CD14-positive monocyte (primary cell): Measurements from ENCODE around the gene PCSK7. TPM values are rescaled to one million over a fixed set of nuclear protein-coding genes. Genes with fewer than 3 reads are reported as not detected.
A peak's percentile ranks its signal among the peaks of the same experiment; 100 is the strongest.

Experiments used
- DNase-seq, 3 donors: peaks; one replicate each; pipeline ENCODE4 v3.0.0-alpha.2; 2011 to 2022
- H2AFZ ChIP-seq: 2 replicates; pipeline ENCODE4 v1.6.0; 2012; ENCODE audit warnings: mild to moderate bottlenecking, low read depth, low read length, inconsistent platforms; ENCODE audit not compliant: insufficient read depth, poor library complexity, severe bottlenecking
- H3K27ac ChIP-seq, 2 donors: 1 replicate in 1 of 2; 2 replicates in 1 of 2; pipeline ENCODE4 v1.5.1; 2012 to 2013; ENCODE audit warnings: low read length in 2 of 2, control low read depth in 1 of 2, inconsistent platforms in 1 of 2, low read depth in 1 of 2, mild to moderate bottlenecking in 1 of 2
- H3K27me3 ChIP-seq, 2 donors: one replicate each; pipeline versions ENCODE4 v1.6.0 to v1.6.1; 2011 to 2013; ENCODE audit warnings: low read length in 2 of 2; ENCODE audit not compliant: control insufficient read depth in 2 of 2, insufficient read depth in 2 of 2
- H3K36me3 ChIP-seq, 2 donors: replicated peaks in 1 of 2; 1 replicate in 1 of 2; 2 replicates in 1 of 2; pipeline versions ENCODE4 v1.5.1 to v1.6.1; 2012 to 2013; ENCODE audit warnings: low read length in 2 of 2, control low read depth in 1 of 2, inconsistent platforms in 1 of 2, mild to moderate bottlenecking in 1 of 2; ENCODE audit not compliant: insufficient read depth in 2 of 2, control insufficient read depth in 1 of 2
- H3K4me1 ChIP-seq, 2 donors: 1 replicate in 1 of 2; 2 replicates in 1 of 2; pipeline versions ENCODE4 v1.5.1 to v1.6.1; 2012 to 2013; ENCODE audit warnings: low read length in 2 of 2, control low read depth in 1 of 2, inconsistent platforms in 1 of 2, mild to moderate bottlenecking in 1 of 2, moderate library complexity in 1 of 2; ENCODE audit not compliant: insufficient read depth in 2 of 2, control insufficient read depth in 1 of 2
- H3K4me2 ChIP-seq: replicated peaks from 2 replicates; pipeline ENCODE3; 2012; ENCODE audit warnings: low read length, moderate library complexity, mild to moderate bottlenecking; ENCODE audit not compliant: poor library complexity, severe bottlenecking; ENCODE audit errors: extremely low read depth
- H3K4me3 ChIP-seq, 3 experiments: fragments of 200-600 bp in 1 of 3; sonication (generic) in 1 of 3; replicated peaks in 1 of 3; 1 replicate in 2 of 3; 2 replicates in 1 of 3; pipeline ENCODE4 v1.5.1; 2011 to 2013; ENCODE audit warnings: low read length in 3 of 3, mild to moderate bottlenecking in 3 of 3, control low read depth in 2 of 3, low read depth in 2 of 3, inconsistent platforms in 1 of 3, moderate library complexity in 1 of 3
- H3K79me2 ChIP-seq: 2 replicates; pipeline ENCODE4 v1.6.0; 2012; ENCODE audit warnings: mild to moderate bottlenecking, control low read depth, inconsistent platforms, low read length, moderate library complexity; ENCODE audit not compliant: insufficient read depth
- H3K9ac ChIP-seq: 2 replicates; pipeline ENCODE4 v1.6.0; 2017; ENCODE audit warnings: low read length, mild to moderate bottlenecking; ENCODE audit not compliant: insufficient read depth, poor library complexity, severe bottlenecking
- H3K9me3 ChIP-seq, 2 donors: replicated peaks in 1 of 2; 1 replicate in 1 of 2; 2 replicates in 1 of 2; pipeline versions ENCODE4 v1.5.1 to v1.6.1; 2012 to 2013; ENCODE audit warnings: low read length in 2 of 2, control low read depth in 1 of 2; ENCODE audit not compliant: control insufficient read depth in 1 of 2, insufficient read depth in 1 of 2
- H4K20me1 ChIP-seq: 2 replicates; pipeline ENCODE4 v1.6.0; 2012; ENCODE audit warnings: mild to moderate bottlenecking, low read length, control low read depth, moderate library complexity; ENCODE audit not compliant: insufficient read depth
- H3K27ac Mint-ChIP-seq, 7 donors: one replicate each; pipeline ENCODE4 v1.8.0; 2020; ENCODE audit warnings: mild to moderate bottlenecking in 7 of 7, mixed read lengths in 7 of 7, moderate library complexity in 6 of 7, inconsistent platforms in 2 of 7
- H3K27me3 Mint-ChIP-seq, 3 donors: one replicate each; pipeline ENCODE4 v1.8.0; 2021 to 2022; ENCODE audit warnings: low read depth in 3 of 3, mild to moderate bottlenecking in 3 of 3, mixed read lengths in 3 of 3, moderate library complexity in 3 of 3, inconsistent platforms in 1 of 3
- H3K36me3 Mint-ChIP-seq, 2 donors: one replicate each; pipeline ENCODE4 v1.8.0; 2020; ENCODE audit warnings: mixed read lengths in 2 of 2, inconsistent platforms in 1 of 2, mild to moderate bottlenecking in 1 of 2
- H3K4me1 Mint-ChIP-seq: one replicate; pipeline ENCODE4 v1.8.0; 2020; ENCODE audit warnings: mild to moderate bottlenecking, mixed read lengths
- H3K4me3 Mint-ChIP-seq, 2 donors: one replicate each; pipeline ENCODE4 v1.8.0; 2020; ENCODE audit warnings: mild to moderate bottlenecking in 2 of 2, mixed read lengths in 2 of 2, moderate library complexity in 1 of 2
- H3K9me3 Mint-ChIP-seq, 7 donors: one replicate each; pipeline ENCODE4 v1.8.0; 2020 to 2022; ENCODE audit warnings: mixed read lengths in 7 of 7, mild to moderate bottlenecking in 6 of 7, moderate library complexity in 6 of 7, inconsistent platforms in 2 of 7
- WGBS: methylation state at CpG from one replicate; pipeline ENCODE4 v1.1.5; 2013; ENCODE audit warnings: missing lambda C conversion rate; ENCODE audit not compliant: insufficient coverage; 5-methylcytosine and 5-hydroxymethylcytosine counted together
- intact Hi-C, 2 donors: fragments of 100-400 bp; cut with micrococcal nuclease; formaldehyde crosslinking; loops; one replicate each; pipeline versions ENCODE4 v1.15.0 to v1.15.1; 2023
- polyA plus RNA-seq, 3 donors: library from polyadenylated mRNA; depleted of rRNA in 1 of 3; unstranded in 2 of 3; stranded (reverse) in 1 of 3; fragments of 300-500 nt in 2 of 3; fragments of >200 nt in 1 of 3; fragmentation: Illumina TruSeq in 2 of 3; gene quantifications; 1 replicate in 2 of 3; 2 replicates in 1 of 3; pipeline ENCODE4 v1.2.3, GENCODE V29; 2012 to 2021
- TF ChIP-seq, protein P1 (sequence below): fragments of 200-600 bp; IDR thresholded peaks from one replicate; pipeline ENCODE4 v1.8.0; 2022; ENCODE audit warnings: antibody characterized with exemption, mild to moderate bottlenecking

PCSK7 gene
- polyA plus RNA-seq, 3 donors, result 6.1 to 93.8 (median 9.5) TPM

DNA sequence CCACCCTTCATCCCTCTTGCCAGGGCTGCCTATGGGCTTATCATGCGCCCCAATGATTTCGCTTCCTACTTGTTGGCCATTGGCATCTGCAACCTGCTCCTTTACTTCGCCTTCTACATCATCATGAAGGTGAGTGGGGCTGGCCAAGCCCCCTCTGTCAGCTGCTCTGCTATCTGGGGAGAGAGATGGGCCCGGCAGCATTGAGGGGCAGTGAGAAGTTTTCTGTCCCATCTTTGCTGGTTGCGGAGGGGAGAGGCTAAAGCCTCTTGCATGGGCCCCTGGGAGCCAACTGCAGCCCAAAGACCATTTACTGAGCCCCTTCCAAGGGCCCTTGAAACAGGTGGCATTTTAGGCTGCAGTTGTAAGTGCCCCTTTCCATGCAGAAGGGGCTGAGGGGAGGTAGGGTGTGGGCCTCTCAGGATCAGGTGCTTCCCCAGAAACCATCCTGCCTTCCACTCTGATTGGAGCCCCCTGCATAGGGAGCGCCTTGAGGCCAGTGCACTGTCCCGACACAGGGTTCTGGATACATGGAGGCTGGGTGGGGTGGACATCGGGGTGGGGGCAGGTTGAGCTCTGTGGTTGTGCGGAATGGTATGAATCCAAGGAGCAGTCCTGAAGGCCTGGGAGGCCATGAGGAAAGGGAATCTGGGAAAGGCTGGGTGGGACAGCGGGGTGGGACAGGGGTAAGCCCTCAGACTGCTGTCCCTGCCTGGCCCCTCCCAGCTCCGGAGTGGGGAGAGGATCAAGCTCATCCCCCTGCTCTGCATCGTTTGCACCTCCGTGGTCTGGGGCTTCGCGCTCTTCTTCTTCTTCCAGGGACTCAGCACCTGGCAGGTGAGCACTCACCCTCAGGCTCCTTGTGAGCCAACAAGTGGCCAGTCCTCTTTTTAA lies 38.5 kb downstream of the PCSK7 start:
- H3K36me3 ChIP-seq, result peaks cover 70 to 90% of the 10 kb centered on the region in 2 donors
- H2AFZ ChIP-seq, result no peak overlapping the region
- H3K27me3 ChIP-seq, result no peaks in the 10 kb centered on the region
- Mint-ChIP-seq H3K27ac (peak overlapping the region in 2 of 7 donors; percentile 32 to 36), H3K4me1 (peaks cover 45% of the 10 kb centered on the region), H3K9me3 (peaks cover 0 to 3% (median 0%) of the 10 kb centered on the region in 7 donors), H3K36me3 (peaks cover 77 to 99% of the 10 kb centered on the region in 2 donors), H3K4me3 (no peak overlapping the region), H3K27me3 (peaks cover 0 to 3% (median under 1%) of the 10 kb centered on the region in 3 donors)
- no peaks in the 10 kb centered on the region for H4K20me1 ChIP-seq
- no peaks in the 10 kb centered on the region for H3K79me2 ChIP-seq
- TF ChIP-seq, protein P1, sequence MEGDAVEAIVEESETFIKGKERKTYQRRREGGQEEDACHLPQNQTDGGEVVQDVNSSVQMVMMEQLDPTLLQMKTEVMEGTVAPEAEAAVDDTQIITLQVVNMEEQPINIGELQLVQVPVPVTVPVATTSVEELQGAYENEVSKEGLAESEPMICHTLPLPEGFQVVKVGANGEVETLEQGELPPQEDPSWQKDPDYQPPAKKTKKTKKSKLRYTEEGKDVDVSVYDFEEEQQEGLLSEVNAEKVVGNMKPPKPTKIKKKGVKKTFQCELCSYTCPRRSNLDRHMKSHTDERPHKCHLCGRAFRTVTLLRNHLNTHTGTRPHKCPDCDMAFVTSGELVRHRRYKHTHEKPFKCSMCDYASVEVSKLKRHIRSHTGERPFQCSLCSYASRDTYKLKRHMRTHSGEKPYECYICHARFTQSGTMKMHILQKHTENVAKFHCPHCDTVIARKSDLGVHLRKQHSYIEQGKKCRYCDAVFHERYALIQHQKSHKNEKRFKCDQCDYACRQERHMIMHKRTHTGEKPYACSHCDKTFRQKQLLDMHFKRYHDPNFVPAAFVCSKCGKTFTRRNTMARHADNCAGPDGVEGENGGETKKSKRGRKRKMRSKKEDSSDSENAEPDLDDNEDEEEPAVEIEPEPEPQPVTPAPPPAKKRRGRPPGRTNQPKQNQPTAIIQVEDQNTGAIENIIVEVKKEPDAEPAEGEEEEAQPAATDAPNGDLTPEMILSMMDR, result no peak
- WGBS, result 97% methylated on average over 11 of the region's 15 CpGs
- no peaks in the 10 kb centered on the region for H3K9me3 ChIP-seq
- H3K4me1 ChIP-seq, result peaks cover 42 to 45% of the 10 kb centered on the region in 2 donors
- no peak for DNase-seq
- no peak overlapping the region for H3K4me2 ChIP-seq
- intact Hi-C loops, result no loop called here
- H3K9ac ChIP-seq, result no peak overlapping the region
- peak overlapping the region in 1 of 2 donors; percentile 41 for H3K27ac ChIP-seq
- H3K4me3 ChIP-seq, result no peak overlapping the region

DNA sequence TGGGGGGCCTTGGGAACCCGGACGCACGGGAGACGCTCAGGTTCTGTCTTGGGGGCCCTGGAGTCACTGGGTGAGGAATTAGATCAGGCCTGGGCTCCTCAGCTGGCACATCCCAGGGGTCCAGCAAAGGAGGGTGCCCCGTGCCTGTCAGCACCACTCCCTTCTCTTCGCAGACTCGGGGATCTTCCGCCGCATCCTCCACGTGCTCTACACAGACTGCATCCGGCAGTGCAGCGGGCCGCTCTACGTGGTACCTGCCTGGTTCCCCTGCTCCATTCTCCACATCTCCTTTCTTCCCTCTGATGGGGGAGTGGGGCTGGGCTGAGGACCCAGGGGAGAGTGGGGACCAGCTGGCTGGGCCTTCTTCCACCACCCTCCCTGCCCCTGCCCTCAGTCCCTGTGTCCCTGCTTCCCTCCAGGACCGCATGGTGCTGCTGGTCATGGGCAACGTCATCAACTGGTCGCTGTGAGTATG lies 39.4 kb downstream of the PCSK7 start:
- no peak overlapping the region for H3K9ac ChIP-seq
- TF ChIP-seq, protein P1, result no peak
- no peaks in the 10 kb centered on the region for H4K20me1 ChIP-seq
- no peak overlapping the region for H3K4me3 ChIP-seq
- H3K36me3 Mint-ChIP-seq, result peaks cover 79 to 99% of the 10 kb centered on the region in 2 donors
- peaks cover 50% of the 10 kb centered on the region for H3K4me1 Mint-ChIP-seq
- peak overlapping the region in 1 of 7 donors; percentile 58 for H3K27ac Mint-ChIP-seq
- intact Hi-C loops, result no loop called here
- H3K4me3 Mint-ChIP-seq, result no peak overlapping the region
- H3K27me3 Mint-ChIP-seq, result peaks cover 0 to 3% (median 2%) of the 10 kb centered on the region in 3 donors
- DNase-seq, result no peak
- H2AFZ ChIP-seq, result no peak overlapping the region
- peaks cover 7% of the 10 kb centered on the region for H3K79me2 ChIP-seq
- no peak overlapping the region for H3K4me2 ChIP-seq
- 97% methylated on average over 5 of the region's 17 CpGs for WGBS
- H3K9me3 Mint-ChIP-seq, result peaks cover 0 to 2% (median 0%) of the 10 kb centered on the region in 7 donors
- peaks cover 51 to 55% of the 10 kb centered on the region in 2 donors for H3K4me1 ChIP-seq
- H3K27ac ChIP-seq, result peak overlapping the region in 1 of 2 donors; percentile 41
- no peaks in the 10 kb centered on the region for H3K9me3 ChIP-seq
- peaks cover 73 to 80% of the 10 kb centered on the region in 2 donors for H3K36me3 ChIP-seq
- H3K27me3 ChIP-seq, result no peaks in the 10 kb centered on the region
